GM18498 (cell line): ENCODE measurements around the gene TMEM220.
"Not testable (repeated sequence)": the region's sequence is repeated elsewhere in the genome, so short reads cannot be mapped to it uniquely, and the experiment has no call there.

Experiments used
- ATAC-seq: cut with Tn5 transposase; IDR thresholded peaks from one replicate; pipeline ENCODE4 v1.9.1; 2021; ENCODE audit warnings: mild to moderate bottlenecking, moderate library complexity; ENCODE audit not compliant: unreplicated experiment

TMEM220 gene

DNA sequence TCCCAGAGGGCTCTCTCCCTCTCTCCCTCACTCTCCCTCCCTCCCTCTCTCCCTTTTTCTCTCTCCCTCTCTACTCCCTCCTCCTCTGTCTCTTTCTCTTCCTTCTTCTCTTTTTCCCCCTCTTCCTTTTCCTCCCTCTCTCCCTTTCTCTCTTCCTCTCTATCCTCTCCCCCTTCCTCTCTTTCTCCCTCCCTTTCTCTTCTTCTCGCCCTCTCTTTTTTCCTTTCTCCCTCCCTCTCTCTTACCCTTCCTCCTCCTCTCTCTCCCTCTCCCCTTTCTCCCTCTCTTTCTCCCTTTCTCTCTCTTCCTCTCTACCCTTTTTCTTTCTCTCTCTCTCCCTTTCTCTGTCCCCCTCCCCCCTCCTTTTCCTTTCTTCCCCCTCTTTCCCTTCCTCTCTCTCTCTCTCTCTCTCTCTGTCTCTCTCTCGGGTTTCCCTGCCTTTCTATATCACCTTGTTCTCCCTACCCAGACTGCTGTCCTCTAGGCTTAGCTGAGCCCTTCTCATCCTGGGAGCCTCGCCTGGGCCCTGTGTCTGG, 25.8 kb upstream of the TMEM220 start:
- ATAC-seq: no peak

DNA sequence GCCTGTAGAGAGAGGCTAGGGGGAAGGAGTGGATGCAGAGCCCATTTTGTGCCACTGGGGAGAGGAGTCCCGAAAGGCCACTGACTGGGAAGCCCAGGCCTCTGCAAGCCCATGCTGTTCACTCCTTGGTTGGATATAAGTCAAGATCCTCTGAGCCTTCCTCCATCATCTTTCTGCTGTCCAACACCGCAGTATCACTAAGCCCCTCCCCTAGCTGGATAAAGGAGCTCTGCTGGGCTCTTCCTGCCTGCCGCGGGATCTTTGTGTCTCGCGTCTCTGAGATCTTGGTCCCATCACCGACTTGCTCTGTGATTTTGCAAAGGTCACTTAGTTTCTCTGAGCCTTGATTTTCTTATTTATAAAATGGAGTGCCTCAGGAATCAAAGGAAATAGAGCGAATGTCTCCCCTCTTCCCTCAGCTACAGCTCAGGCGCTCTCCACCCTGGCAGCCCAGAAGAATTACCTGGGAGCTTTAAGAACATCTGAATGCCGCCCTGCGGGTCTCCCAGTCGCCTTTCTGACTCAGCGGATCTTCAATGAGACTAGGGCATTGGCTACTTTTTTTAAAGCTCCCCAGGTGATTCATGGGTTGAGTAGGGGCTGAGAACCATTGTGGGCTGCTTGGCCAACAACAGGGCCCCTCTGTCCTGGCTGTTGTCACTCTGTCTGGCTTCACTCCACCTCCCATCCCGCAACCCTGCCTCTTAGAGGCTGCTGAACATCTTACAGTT, 25.2 kb upstream of the TMEM220 start:
- no peak for ATAC-seq

DNA sequence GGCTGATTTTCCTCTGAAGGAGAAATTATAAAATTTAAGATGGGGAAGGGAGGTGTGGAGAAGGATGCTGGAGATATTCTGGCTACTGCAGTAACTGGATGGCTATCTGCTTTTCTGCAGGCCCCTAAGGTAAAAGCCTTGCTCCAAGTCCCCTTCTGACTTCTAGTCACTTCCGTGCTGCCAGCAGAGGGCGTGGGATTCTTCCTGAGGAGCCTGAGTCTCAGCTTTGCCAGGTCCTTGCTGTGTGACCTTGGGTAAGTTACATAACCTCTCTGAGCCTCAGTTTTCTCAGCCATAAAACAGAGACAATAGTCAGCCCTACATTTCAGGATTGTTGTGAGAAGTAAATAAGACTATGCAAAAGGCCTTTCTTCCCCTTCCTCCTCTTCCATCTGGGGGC, 24.3 kb upstream of the TMEM220 start:
- no peak for ATAC-seq

DNA sequence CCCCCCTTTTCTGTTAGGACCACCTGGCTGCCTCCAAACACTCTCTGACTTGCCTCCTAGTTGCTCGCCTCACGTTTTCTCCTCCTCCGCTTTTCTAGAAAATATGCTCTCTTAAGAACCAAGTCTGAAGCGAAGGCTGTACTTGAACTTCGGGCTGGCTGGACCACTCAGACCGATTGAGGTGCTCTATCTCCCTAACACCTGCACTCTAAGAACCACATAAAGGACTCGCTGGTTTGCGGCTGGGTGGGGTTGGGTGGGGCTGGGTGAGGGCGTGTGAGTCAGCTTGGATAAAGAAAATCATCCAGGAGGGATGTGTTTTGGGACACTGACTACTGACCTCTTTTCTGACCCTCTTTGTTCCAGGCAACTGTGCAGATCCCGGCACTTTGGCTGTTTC, 22.9 kb upstream of the TMEM220 start:
- no peak for ATAC-seq

DNA sequence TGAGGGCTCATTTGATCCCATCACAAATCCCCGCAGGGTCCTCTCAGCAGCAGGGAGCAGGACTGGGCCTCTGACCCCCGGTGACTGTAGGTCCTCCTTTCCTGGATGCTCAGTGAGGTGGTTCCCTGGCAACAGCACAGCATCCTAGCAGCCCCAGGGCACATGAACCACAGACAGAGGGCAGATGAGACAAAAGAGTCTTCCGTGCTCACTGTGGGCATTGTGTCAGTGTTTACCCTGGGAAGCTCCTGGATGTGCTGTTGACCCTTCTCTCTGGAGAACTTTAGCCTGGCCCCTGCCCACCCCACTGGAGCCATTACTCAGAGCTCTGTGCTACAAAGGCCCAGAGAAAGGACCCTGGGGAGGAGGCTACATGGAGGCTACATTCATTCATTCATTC, 21.7 kb upstream of the TMEM220 start:
- no peak for ATAC-seq

DNA sequence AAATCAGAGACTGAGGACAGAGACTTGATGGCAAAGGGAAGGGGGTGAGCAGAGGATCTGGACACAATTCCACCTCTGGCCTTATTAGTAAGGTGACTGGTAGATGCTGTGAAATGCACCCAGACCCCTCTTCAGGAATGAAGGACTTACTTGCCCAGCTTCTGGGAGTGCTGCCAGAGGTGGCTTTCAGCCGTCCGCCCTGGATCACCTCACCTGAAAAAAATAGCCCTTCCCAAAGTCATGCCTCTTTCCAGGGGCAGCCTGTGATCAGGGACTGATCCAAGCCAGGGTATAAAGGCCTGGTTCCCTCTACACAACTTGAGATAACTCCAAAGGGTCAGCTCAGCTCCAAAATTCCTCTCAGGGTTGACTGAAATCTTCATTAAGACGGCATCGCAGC, 20.4 kb upstream of the TMEM220 start:
- no peak for ATAC-seq

DNA sequence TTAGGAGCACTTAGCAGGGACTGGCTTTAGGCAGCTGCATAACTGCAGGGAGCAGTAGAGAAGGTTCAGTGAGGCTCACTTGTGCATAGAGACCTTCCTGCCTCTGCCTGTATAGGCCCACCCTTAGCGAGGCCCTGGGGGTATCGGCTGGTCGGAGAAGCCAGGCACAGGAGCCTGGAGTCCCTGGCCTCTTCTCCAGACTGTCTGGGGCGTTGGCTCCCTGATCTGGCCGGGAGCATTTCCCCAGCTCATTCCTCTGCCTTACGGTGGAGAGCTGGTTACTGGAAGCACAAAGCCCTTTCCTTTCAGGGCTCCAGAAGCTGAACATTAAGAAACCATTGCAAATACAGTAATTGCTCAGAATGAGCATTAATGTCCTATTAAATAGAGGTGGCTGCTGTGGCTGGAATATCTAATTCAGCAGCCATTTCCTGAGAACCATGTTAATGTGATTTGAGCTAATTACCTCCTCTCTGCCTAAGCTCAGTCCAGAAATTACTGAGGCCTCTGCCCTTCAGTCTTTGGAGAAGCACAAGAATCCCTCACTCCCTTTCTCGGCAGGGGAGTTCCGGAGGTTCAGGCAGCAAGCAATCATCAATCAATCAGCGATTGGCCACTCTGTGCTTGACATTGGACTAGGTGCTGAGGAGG, 18.8 kb upstream of the TMEM220 start:
- ATAC-seq: no peak

DNA sequence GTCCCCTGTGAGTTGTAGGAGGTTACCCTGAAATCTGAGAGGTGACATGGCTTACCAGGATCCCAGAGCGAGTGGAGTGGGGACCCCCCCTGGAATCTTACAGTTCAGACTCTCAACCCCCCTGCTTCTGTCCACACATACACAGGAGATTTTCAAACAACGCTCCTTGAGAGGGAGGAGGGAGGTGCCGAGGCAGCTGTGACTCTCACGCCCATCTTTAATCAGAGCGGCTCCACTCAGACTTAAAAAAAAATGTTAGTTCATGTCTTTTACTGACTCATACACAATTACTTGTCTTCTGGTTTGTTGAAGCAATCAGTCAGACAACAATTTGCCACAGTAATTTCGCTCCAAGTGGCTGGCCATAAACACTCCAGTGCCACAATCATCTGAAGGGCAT, 15.4 kb upstream of the TMEM220 start:
- no peak for ATAC-seq

DNA sequence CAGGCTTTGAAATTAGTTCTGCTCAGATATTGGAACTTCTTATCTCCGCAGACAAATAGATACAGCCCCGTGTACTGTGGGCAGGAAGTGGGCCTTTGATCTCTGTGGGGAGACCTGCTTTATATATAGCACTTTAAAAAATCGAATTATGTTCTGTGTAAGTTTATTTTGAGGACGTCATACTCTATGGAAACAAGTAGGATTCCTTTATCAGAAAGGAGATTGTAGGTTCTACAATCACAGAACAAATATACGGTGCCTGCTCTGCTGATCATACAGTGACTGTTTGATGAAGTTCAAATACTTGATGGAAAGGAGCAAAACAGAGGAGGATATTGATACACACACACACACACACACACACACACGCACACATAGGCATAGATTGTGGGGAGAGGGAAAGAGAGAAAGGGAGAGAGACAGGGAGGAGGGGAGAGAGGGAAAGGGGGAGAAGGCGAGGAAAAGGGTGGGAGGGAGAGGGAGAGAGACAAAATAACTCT, 14.7 kb upstream of the TMEM220 start:
- ATAC-seq: no peak

DNA sequence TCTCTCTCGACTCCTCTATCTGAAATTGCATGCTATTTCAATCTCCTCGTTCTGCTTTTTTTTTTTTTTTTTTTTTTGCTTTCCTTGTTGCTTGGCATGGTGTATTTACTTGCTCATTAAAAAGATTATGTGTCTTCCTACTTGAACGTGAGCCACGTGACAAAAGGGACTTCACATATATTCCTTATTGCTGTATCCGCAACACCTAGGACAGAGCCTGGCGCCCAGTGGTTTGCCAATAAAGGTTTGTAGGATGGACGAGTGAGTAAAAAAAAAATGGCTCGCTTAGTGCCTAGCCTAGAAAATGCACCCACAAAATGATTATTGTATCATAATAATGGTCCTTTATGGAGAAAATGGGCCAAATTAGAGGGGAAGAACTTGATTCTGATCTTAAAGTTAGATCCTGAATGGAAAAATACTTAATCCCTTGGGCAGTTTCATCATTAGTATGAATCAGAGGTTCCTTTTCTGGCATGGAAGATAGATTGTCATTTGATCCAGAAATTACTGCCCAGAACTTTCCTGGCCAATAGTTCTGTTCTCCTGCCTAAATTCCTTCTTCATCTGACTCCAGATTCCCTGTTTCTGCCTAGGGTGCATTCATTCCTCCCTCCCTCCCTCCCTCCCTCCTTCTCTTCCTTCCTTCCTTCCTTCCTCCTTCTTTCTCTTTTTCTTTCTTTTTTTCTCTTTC, 13.6 kb upstream of the TMEM220 start:
- ATAC-seq: no peak

DNA sequence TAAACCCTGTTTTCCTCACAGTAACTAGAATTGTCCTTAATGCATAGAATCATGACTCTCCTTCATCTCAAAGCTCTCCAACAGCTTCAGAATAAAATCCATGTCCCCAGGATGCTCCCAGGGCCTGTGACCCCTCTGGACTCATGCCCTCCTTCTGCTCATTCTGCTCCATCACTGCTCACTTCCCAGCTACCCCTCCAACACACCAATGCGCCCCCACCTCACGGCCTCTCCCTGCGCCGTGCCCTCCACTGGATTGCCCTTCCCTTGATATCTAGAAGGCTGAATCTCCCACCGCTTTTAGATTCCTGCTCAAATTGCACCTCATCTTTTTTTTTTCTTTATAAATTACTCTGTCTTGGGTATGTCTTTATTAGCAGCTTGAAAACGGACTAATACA, 12.6 kb upstream of the TMEM220 start:
- ATAC-seq: no peak

DNA sequence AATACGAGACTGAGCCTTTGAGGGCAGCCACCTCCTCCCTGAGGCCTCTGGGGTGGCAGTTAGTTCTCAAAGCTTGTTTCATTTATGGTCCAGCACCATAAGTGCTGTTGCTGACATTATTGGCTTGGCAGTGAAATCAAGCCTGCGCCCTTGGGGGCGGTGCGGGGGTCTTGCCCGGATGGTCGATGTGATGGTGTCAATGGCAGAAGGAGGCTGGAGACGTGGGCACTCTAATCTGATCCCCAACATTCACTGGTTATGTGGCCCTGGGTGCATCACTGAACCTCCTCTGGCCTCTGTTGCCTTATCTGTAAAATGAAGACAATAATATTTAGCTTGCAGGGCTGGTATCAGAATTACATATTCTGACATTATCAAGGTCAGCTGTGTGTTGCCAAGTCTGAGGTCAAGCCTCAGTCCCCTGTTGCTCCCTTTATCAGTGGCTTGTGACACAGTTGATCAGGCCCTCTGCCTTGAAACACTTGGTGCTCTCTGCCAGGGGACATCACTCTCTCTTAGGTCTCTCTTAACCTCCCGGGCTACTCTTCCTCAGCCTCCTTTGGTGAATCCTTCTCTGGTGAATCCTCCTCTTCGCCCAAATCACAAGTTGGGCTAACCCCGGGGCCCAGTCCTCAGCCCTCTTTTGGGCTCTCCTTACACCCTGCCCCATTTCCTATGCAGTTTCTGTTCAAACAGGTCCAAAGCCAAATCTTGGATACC, 11.8 kb upstream of the TMEM220 start:
- ATAC-seq: no peak

DNA sequence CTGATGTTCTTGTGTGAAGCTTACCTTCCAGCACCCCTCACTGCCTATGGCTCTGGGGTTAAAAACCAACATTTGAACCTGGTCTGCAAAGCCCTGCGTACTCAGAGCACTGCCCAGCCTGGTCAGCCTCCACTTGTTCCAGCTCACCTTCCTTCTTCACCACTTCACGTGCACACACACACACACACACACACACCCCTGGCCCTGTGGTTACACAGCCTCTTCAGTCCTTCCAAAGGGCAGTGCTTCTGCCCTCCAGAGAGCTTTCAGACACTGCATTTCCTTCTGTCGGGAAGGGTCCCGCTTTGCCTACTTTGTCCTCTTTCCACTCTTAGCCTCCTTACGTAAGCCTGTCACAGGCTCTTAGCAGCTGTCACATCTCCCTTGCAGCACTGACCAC, 9.6 kb upstream of the TMEM220 start:
- ATAC-seq: no peak

DNA sequence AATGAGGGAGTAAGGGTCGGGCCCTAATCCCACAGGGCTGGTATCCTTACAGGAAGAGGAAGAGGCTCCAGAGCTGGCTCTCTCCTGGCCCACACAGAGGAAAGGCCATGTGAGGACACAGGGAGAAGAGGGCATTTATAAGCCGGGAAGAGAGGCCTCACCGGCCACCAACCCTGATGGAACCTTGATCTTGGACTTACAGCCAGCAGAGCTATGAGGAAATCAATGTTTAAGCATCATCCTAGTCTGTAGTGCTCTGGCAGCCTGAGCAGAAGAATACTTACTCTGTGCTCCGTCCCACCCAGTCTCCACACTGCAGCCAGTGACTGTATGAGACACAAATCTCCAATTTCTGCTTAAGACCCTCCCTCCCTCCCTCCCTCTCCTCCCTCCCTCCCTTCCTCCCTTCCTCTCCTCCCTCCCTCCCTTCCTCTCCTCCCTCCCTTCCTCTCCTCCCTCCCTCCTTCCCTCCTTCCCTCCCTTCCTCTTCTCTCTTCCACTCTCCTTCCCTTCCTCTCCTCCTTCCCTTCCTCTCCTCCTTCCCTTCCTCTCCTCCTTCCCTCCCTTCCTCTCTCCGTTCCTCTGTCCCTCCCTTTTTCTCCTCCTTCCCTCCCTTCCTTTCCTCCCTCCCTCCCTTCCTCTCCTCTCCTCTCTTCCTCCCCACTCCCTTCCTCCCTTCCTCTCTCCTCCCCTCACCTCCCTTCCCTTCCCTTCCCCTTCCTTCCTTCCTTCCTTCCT, 8.9 kb upstream of the TMEM220 start:
- no peak for ATAC-seq

DNA sequence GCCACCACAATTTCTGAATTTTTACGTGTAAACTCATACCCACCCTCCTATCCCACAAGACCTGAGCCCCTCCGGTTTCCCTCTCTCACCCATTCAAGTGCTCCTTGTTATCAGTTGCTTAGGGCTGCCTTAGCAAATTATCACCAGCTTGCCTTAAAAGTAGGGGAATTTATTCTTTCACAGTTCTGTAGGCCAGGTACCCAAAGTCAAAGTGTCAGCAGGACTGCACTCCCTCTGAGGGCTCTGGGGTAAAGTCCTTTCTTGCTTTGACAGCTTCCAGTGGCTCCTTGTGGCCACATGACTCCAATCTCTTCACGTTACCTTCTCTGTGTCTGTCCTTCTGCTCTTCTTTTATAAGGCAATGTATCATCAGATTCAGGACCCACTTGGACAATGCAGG, 7.9 kb upstream of the TMEM220 start:
- ATAC-seq: no peak

DNA sequence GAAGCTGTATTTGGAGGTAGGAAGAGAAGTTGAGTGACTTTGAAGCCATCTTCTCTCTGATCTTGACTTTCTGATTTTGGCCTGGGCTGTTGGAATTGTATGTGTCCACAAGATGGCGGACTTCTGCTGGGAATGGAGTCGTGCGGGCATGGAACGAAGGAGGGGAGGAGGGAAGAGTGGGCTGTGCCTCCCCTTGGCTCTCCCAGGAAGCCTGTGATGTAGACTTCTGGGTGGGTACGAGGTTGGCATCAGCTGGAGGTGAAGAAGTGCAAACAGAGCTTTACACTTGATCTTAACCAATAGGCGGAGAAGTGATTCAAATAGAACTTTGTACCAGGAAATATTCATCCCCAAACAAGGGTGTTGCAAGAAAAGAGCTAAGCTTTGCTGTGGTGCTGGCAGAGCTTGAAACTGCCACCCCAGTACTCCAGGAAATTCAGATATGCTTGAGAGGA, 7.4 kb upstream of the TMEM220 start:
- no peak for ATAC-seq

DNA sequence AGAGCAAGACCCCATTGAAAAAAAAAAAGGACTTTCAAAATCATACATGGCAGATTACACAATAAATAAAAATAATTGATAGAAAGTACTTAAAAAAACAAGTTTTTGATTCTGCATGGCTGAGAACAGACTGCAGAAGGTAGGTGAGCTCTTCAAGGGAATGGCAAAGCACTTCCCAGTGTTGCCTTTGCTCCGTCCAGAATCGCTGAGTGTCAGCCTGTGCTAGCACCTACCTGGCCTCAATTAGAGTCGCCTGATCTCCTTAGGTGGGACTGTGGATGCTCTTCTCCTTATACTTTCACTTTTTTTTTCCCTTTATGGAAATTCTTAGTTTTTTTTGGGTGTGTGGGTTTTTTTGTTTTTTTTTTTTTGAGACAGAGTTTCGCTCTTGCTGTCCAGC, 6.0 kb upstream of the TMEM220 start:
- no peak for ATAC-seq

DNA sequence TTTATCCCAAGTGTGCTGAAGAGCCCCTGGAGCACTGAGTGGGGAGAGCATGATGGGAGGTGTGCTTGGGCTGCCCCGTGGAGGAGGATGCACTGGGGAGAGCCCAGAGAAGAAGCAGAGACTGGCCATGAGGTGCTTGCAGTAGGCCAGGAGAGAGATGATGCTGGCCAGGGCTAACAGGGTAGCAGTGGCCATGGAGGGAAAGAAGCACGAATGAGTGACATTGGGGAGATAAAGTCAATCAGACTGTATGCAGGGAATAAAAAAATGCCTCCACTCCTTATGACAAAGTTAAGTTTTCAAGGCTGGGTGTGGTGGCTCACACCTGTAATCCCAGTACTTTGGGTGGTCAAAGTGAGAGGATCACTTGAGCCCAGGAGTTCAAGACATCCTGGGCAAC, 5.4 kb upstream of the TMEM220 start:
- no peak for ATAC-seq

DNA sequence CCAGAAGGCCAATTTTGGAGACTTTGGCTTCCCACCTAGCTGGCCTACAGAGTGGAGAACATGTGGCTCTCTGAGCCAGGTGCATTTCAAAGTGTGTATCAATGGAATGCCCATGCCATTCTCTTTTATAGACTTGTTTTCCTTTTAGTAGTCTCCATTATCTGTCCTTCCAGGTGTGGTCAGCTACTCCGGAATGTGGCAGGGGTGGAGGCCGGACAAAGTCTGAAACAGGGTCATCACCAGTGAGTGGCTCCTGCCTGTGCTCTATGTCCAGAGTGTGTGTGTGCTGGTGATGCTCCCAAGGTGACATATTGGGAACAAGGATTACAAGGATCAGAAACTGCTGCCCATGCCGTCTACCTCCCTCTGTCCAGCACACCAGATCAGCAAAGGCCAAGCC, 3.8 kb upstream of the TMEM220 start:
- no peak for ATAC-seq

DNA sequence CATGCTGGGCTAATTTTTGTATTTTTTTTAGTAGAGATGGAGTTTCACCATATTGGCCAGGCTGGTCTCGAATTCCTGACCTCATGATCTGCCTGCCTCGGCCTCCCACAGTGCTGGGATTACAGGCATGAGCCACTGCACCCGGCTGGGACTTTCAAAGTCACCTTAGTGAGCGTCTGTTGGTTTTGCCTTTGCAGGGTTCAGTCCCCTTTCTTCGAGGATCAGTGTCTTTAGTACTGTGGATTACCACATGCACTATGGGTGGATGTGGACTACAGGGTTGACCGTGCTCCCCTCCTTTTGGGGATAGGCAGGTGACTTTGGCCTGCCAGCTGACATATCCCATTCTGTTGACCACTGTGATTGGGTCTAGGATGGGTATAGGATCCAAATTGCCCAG, 2.3 kb upstream of the TMEM220 start:
- ATAC-seq: not testable (repeated sequence)
